Kidney (tissue), 14 donors: ENCODE results near the gene RUSC1. TPM values are rescaled to one million over a fixed set of nuclear protein-coding genes. Genes with fewer than 3 reads are reported as not detected.

Source experiments
- DNase-seq, 5 donors: peaks; one replicate each; pipeline ENCODE4 v3.0.0-alpha.2; 2013 to 2020
- FAIRE-seq: peaks from 2 replicates; lab custom pipeline; 2012; peaks lifted over from hg19 to GRCh38; lab: Jason Lieb, UNC
- H3K27ac ChIP-seq, 2 donors: one replicate each; pipeline ENCODE4 v1.7.0; 2013; ENCODE audit warnings: low read depth in 2 of 2, low read length in 2 of 2, inconsistent platforms in 1 of 2
- H3K27me3 ChIP-seq: one replicate; pipeline ENCODE4 v1.7.1; 2013; ENCODE audit warnings: low read length, inconsistent platforms; ENCODE audit not compliant: control insufficient read depth, insufficient read depth
- H3K36me3 ChIP-seq, 3 donors: one replicate each; pipeline versions ENCODE4 v1.7.0 to v1.7.1; 2013; ENCODE audit warnings: low read length in 3 of 3, control low read depth in 1 of 3, inconsistent platforms in 1 of 3; ENCODE audit not compliant: insufficient read depth in 3 of 3, control insufficient read depth in 2 of 3
- H3K4me1 ChIP-seq, 3 donors: one replicate each; pipeline versions ENCODE4 v1.7.0 to v1.7.1; 2013; ENCODE audit warnings: low read length in 3 of 3, inconsistent platforms in 1 of 3, low read depth in 1 of 3; ENCODE audit not compliant: control insufficient read depth in 2 of 3, insufficient read depth in 2 of 3
- H3K4me3 ChIP-seq, 3 donors: one replicate each; pipeline versions ENCODE4 v1.7.0 to v1.8.1; 2013; ENCODE audit warnings: low read length in 3 of 3, control low read depth in 1 of 3, inconsistent platforms in 1 of 3
- H3K9ac ChIP-seq, 3 donors: one replicate each; pipeline versions ENCODE4 v1.7.0 to v1.7.1; 2013; ENCODE audit warnings: low read length in 3 of 3, control low read depth in 1 of 3, inconsistent platforms in 1 of 3
- H3K9me3 ChIP-seq, 3 donors: one replicate each; pipeline versions ENCODE4 v1.7.0 to v1.7.1; 2013; ENCODE audit warnings: low read length in 3 of 3, control low read depth in 1 of 3, inconsistent platforms in 1 of 3; ENCODE audit not compliant: control insufficient read depth in 2 of 3, insufficient read depth in 1 of 3
- intact Hi-C: fragments of 100-400 bp; cut with DNase I; formaldehyde crosslinking; loops from one replicate; pipeline ENCODE4 v1.11.1; 2022
- polyA plus RNA-seq: library from polyadenylated mRNA; stranded (reverse); fragments of 350-450 nt; fragmentation: Illumina TruSeq; extraction: RNeasy Lipid Tissue Mini Kit (QIAGEN cat#74804); gene quantifications from one replicate; pipeline ENCODE4 v1.2.3, GENCODE V29; 2014; ENCODE audit warnings: low read depth, low replicate concordance; ENCODE audit not compliant: insufficient read depth
- total RNA-seq: library from RNA; stranded (reverse); fragmentation: NEBNext Ultra II Directional; extraction: Animal tissue kit (Norgen Biotek cat#: 25700); gene quantifications from one replicate; pipeline ENCODE4 v1.2.1, GENCODE V29; 2021
- TF ChIP-seq, protein P1 (sequence below): IDR thresholded peaks from 3 replicates; pipeline ENCODE4 v1.5.1; 2012; ENCODE audit warnings: mild to moderate bottlenecking, moderate library complexity, borderline replicate concordance; ENCODE audit not compliant: insufficient read depth; ENCODE audit errors: extremely low read depth
- donor health status: control.
- donor health status: control.
- donor health status: control.
- donor health status: control.
- donor health status: control.
- donor health status: DM: yes; HTN: yes; CAD: no.
- donor health status: Normal renal cell carcinoma (clear cell type).

The RUSC1 gene
- total and polyA plus RNA-seq, 2 donors from 2014 or later = 29.7 to 32.7 TPM

DNA sequence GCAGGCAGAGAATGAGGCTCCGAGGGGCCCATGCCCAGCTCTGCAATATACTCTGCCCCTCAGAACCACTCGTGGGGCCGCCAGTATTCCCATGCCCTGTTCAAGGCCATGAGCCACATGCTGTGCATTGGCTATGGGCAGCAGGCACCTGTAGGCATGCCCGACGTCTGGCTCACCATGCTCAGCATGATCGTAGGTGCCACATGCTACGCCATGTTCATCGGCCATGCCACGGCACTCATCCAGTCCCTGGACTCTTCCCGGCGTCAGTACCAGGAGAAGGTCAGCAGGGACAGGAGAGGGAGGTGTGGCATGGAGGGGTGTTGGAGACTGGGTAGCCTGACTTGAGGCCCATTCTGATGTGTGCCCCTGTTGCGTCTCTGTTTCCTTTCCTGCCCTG, 36.2 kb upstream of the RUSC1 start:
- no peak overlapping the region for H3K9ac ChIP-seq
- no peaks in the 10 kb centered on the region for H3K4me1 ChIP-seq
- intact Hi-C loops = no loop called here
- FAIRE-seq (no peak), DNase-seq (no peak)
- TF ChIP-seq, protein P1, sequence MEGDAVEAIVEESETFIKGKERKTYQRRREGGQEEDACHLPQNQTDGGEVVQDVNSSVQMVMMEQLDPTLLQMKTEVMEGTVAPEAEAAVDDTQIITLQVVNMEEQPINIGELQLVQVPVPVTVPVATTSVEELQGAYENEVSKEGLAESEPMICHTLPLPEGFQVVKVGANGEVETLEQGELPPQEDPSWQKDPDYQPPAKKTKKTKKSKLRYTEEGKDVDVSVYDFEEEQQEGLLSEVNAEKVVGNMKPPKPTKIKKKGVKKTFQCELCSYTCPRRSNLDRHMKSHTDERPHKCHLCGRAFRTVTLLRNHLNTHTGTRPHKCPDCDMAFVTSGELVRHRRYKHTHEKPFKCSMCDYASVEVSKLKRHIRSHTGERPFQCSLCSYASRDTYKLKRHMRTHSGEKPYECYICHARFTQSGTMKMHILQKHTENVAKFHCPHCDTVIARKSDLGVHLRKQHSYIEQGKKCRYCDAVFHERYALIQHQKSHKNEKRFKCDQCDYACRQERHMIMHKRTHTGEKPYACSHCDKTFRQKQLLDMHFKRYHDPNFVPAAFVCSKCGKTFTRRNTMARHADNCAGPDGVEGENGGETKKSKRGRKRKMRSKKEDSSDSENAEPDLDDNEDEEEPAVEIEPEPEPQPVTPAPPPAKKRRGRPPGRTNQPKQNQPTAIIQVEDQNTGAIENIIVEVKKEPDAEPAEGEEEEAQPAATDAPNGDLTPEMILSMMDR = no peak
- no peaks in the 10 kb centered on the region for H3K9me3 ChIP-seq
- no peak overlapping the region for H3K27ac ChIP-seq
- H3K27me3 ChIP-seq = no peaks in the 10 kb centered on the region
- H3K4me3 ChIP-seq = no peak overlapping the region
- H3K36me3 ChIP-seq = no peaks in the 10 kb centered on the region

DNA sequence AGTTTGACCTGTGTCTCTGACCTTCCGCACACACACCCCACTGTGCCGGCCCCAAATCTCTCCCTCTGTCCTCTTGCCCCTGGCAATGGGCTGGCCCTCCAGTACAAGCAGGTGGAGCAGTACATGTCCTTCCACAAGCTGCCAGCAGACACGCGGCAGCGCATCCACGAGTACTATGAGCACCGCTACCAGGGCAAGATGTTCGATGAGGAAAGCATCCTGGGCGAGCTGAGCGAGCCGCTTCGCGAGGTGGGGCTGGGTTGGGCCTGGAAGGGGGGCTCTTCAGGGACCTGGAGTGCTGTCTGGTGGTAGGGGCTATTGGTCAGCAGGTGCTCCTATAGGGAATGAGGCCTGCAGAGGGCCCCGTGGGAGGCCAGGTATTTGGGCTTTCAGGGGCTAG, 35.6 kb upstream of the RUSC1 start:
- TF ChIP-seq, protein P1 = no peak
- Histone ChIP-seq H3K27me3 (no peaks in the 10 kb centered on the region), H3K4me3 (no peak overlapping the region), H3K9me3 (no peaks in the 10 kb centered on the region), H3K27ac (no peak overlapping the region), H3K9ac (no peak overlapping the region), H3K4me1 (no peaks in the 10 kb centered on the region), H3K36me3 (no peaks in the 10 kb centered on the region)
- no peak for DNase-seq
- FAIRE-seq = no peak
- intact Hi-C loops = no loop called here

DNA sequence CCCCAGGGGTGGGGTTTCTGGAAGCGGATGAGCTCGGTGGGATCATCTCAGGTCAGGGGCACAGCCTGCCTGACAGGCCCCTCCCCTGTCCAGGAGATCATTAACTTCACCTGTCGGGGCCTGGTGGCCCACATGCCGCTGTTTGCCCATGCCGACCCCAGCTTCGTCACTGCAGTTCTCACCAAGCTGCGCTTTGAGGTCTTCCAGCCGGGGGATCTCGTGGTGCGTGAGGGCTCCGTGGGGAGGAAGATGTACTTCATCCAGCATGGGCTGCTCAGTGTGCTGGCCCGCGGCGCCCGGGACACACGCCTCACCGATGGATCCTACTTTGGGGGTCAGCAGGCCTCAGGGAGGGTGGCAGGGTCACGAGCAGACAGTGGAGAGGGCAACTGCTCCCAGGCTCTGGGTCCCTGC, 35.1 kb upstream of the RUSC1 start:
- H3K4me3 ChIP-seq = no peak overlapping the region
- no peak overlapping the region for H3K9ac ChIP-seq
- H3K27ac ChIP-seq = no peak overlapping the region
- H3K4me1 ChIP-seq = no peaks in the 10 kb centered on the region
- TF ChIP-seq, protein P1 = no peak
- intact Hi-C loops = no loop called here
- no peaks in the 10 kb centered on the region for H3K27me3 ChIP-seq
- no peak for FAIRE-seq
- H3K36me3 ChIP-seq = no peaks in the 10 kb centered on the region
- no peaks in the 10 kb centered on the region for H3K9me3 ChIP-seq
- DNase-seq = no peak

DNA sequence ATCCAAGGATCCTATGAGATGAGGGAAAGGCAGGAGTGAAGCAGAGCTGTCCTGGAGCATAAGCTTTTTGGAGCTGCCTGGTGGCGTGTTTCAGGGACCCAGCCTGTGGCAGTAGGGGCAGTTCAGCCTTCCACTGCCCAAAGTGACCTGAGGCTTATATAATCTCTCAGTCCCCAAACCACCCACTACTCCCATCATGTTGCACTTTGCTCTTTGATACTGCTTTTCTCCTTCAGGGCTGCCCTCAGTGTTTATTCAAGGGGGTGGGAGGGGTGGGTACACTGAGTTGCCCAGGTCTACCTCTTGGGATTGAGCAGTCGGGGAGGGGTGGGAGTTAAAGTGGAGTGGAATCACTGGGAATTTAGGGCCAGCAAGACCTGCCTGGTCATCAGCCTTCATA, 34.1 kb upstream of the RUSC1 start:
- Histone ChIP-seq H3K27ac (no peak overlapping the region), H3K27me3 (no peaks in the 10 kb centered on the region), H3K9ac (no peak overlapping the region), H3K9me3 (no peaks in the 10 kb centered on the region), H3K36me3 (no peaks in the 10 kb centered on the region), H3K4me3 (no peak overlapping the region), H3K4me1 (no peaks in the 10 kb centered on the region)
- no peak for DNase-seq
- FAIRE-seq = no peak
- TF ChIP-seq, protein P1 = no peak
- intact Hi-C loops = no loop called here
